ACC112 (cell line): Measurements from ENCODE around the gene DEFB129.

Experiments used
- H2AFZ ChIP-seq: fragments of 200-600 bp; sonication (generic); one replicate; pipeline ENCODE4 v1.6.0; 2017; ENCODE audit warnings: antibody characterized with exemption, low read length; ENCODE audit not compliant: unreplicated experiment
- H3K27ac ChIP-seq: fragments of 200-600 bp; sonication (generic); 2 replicates; pipeline ENCODE4 v1.5.1; 2014; ENCODE audit warnings: low read depth, mild to moderate bottlenecking, antibody characterized with exemption, low read length, moderate library complexity
- H3K27me3 ChIP-seq: fragments of 200-600 bp; sonication (generic); 2 replicates; pipeline ENCODE4 v1.6.1; 2014; ENCODE audit warnings: mild to moderate bottlenecking, antibody characterized with exemption, low read length, moderate library complexity, mixed read lengths; ENCODE audit not compliant: insufficient read depth
- H3K36me3 ChIP-seq: fragments of 200-600 bp; sonication (generic); 2 replicates; pipeline ENCODE4 v1.6.1; 2016; ENCODE audit warnings: mild to moderate bottlenecking, antibody characterized with exemption, low read length, moderate library complexity, mixed read lengths; ENCODE audit not compliant: insufficient read depth
- H3K4me1 ChIP-seq: fragments of 200-600 bp; sonication (generic); one replicate; pipeline ENCODE4 v1.6.1; 2016; ENCODE audit warnings: low read length, mixed read lengths; ENCODE audit not compliant: insufficient read depth, unreplicated experiment, control insufficient read depth
- H3K4me3 ChIP-seq: fragments of 200-600 bp; sonication (generic); 2 replicates; pipeline ENCODE4 v1.5.1; 2014; ENCODE audit warnings: mild to moderate bottlenecking, low read depth, low read length
- H3K79me2 ChIP-seq: fragments of 200-600 bp; sonication (generic); one replicate; pipeline ENCODE4 v1.6.0; 2016; ENCODE audit warnings: low read length; ENCODE audit not compliant: control insufficient read depth, unreplicated experiment, insufficient read depth

The DEFB129 gene

GRCh38 chr20:273884-274283, 46.8 kb downstream of the DEFB129 start:
- H3K4me3 ChIP-seq: no peak overlapping the region
- H3K4me1 ChIP-seq: no peaks in the 10 kb centered on the region
- H2AFZ ChIP-seq: no peak overlapping the region
- no peaks in the 10 kb centered on the region for H3K79me2 ChIP-seq
- no peak overlapping the region for H3K27ac ChIP-seq
- H3K27me3 ChIP-seq: no peaks in the 10 kb centered on the region
- H3K36me3 ChIP-seq: no peaks in the 10 kb centered on the region; the same call in 1 of the 2 replicates

GRCh38 chr20:275791-276190, 48.7 kb downstream of the DEFB129 start:
- Histone ChIP-seq H2AFZ (no peak overlapping the region), H3K4me1 (no peaks in the 10 kb centered on the region), H3K79me2 (no peaks in the 10 kb centered on the region), H3K36me3 (no peaks in the 10 kb centered on the region; the same call in 1 of the 2 replicates), H3K27ac (no peak overlapping the region), H3K4me3 (no peak overlapping the region), H3K27me3 (no peaks in the 10 kb centered on the region)

GRCh38 chr20:276620-277495, 49.8 kb downstream of the DEFB129 start:
- Histone ChIP-seq H3K4me3 (no peak overlapping the region), H3K27ac (no peak overlapping the region), H3K79me2 (no peaks in the 10 kb centered on the region), H3K27me3 (no peaks in the 10 kb centered on the region), H3K36me3 (no peaks in the 10 kb centered on the region; the same call in 1 of the 2 replicates), H2AFZ (no peak overlapping the region), H3K4me1 (no peaks in the 10 kb centered on the region)

- Histone ChIP-seq H3K79me2 (no peaks in the 10 kb centered on the region), H2AFZ (no peak overlapping the region), H3K4me3 (no peak overlapping the region), H3K36me3 (no peaks in the 10 kb centered on the region; the same call in 1 of the 2 replicates), H3K27me3 (no peaks in the 10 kb centered on the region), H3K27ac (no peak overlapping the region), H3K4me1 (no peaks in the 10 kb centered on the region)
Observed at GRCh38 chr20:277496-277781, 50.4 kb downstream of the DEFB129 start.

- no peaks in the 10 kb centered on the region for H3K27me3 ChIP-seq
- no peak overlapping the region for H3K27ac ChIP-seq
- H2AFZ ChIP-seq: no peak overlapping the region
- no peaks in the 10 kb centered on the region for H3K79me2 ChIP-seq
- H3K4me1 ChIP-seq: no peaks in the 10 kb centered on the region
- H3K36me3 ChIP-seq: no peaks in the 10 kb centered on the region; the same call in 1 of the 2 replicates
- no peak overlapping the region for H3K4me3 ChIP-seq
Observed at GRCh38 chr20:278181-278580, 51.1 kb downstream of the DEFB129 start.

GRCh38 chr20:278607-279571, 51.8 kb downstream of the DEFB129 start:
- H3K27ac ChIP-seq: no peak overlapping the region
- no peaks in the 10 kb centered on the region for H3K79me2 ChIP-seq
- no peaks in the 10 kb centered on the region for H3K4me1 ChIP-seq
- peak overlapping the region; percentile 68 for H3K4me3 ChIP-seq
- no peaks in the 10 kb centered on the region for H3K27me3 ChIP-seq
- H2AFZ ChIP-seq: peak overlapping the region; percentile 32
- H3K36me3 ChIP-seq: no peaks in the 10 kb centered on the region; the same call in 1 of the 2 replicates
